GM18511 (cell line): ENCODE measurements around the gene LRCH3.
A peak's percentile ranks its signal among the peaks of the same experiment; 100 is the strongest.
"Not testable (repeated sequence)": the region's sequence is repeated elsewhere in the genome, so short reads cannot be mapped to it uniquely, and the experiment has no call there.

Experiments used
- ATAC-seq: cut with Tn5 transposase; IDR thresholded peaks from one replicate; pipeline ENCODE4 v1.9.1; 2021; ENCODE audit warnings: mild to moderate bottlenecking, moderate library complexity; ENCODE audit not compliant: unreplicated experiment

Gene LRCH3

DNA sequence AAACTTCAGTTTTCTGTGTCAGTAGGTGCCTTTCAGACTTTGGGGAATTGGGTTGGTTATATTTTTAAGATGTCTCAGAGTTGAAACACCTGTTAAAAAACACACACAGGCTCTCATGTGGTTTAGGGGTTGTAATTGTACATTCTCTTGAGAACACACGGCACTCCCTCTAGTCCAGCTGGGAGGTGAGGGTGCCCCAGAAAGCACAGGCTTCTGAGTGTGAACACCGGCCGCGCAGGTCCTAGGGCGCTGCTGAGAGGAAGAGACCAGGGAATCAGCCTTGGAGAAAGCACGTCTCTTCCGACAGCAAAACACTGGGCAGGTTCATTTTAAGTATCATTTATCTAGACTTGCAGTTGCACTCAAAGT, 90.9 kb downstream of the LRCH3 start:
- no peak for ATAC-seq

DNA sequence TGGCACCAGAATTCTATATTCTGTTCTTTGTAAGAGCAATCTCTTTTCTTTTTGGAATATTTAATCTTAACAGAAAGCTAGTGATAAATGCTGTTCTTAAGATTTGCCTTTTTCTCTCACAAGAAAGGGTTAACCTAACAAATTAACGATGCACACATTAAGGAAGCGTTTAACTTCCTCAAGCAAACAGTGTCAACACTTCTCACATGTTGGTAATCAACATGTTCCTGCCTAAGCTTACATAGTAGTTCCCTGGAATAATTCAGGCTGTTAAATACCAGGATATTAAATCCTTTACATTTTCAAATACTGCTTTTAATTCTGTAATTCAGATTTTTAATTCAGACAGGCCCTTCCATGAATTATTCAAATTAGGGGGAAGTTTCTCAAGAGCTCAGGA, 91.5 kb downstream of the LRCH3 start:
- ATAC-seq: no peak

DNA sequence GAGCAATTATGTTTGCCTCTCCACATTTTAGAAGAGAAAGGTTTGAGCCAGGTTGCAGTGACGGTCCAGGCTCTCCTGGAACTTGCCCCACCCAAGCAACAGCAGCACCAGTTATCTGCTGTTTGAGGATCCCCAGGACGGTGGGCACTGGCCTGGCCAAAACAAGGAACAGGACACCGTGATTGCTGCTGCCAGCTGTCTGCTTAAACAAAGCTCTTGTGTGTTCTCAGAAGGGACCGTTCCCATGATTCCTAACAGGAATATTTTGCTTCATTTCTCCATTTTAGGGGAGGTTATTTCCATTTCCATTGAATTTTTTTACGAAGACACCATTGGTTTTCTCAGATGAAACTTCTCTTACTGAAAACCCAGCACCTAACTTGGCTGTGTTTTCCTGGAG, 92.5 kb downstream of the LRCH3 start:
- no peak for ATAC-seq

DNA sequence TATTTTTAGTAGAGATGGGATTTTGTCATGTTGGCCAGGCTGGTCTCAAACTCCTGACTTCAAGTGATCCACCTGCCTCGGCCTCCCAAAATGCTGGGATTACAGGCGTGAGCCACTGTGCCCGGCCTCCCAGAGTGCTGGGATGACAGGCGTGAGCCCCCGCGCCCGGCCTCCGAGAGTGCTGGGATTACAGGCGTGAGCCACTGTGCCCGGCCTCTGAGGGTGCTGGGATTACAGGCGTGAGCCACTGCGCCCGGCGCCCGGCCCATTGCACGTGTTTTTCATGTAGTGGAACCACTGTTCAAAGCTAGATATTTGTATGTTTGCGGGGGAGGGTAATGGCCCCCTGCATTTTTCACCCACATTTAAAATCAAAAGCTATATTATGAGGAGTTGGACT, 93.3 kb downstream of the LRCH3 start:
- ATAC-seq: not testable (repeated sequence)

DNA sequence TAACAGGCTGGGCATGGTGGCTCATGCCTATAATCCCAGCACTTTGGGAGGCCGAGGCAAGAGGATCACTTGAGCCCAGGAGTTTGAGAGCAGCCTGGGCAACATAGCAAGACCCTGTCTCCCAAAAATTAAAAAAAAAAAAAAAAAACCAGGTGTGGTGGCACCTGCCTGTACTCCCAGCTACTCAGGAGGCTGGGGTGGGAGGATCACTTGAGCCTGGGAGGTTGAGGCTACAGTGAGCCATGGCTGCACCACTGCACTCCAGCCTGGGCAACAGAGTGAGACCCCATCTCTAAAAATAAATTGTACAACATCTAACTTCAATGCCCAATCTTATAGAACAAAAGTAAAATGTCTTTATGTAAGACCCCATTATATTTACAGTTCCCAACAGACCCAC, 95.0 kb downstream of the LRCH3 start:
- ATAC-seq: not testable (repeated sequence)

DNA sequence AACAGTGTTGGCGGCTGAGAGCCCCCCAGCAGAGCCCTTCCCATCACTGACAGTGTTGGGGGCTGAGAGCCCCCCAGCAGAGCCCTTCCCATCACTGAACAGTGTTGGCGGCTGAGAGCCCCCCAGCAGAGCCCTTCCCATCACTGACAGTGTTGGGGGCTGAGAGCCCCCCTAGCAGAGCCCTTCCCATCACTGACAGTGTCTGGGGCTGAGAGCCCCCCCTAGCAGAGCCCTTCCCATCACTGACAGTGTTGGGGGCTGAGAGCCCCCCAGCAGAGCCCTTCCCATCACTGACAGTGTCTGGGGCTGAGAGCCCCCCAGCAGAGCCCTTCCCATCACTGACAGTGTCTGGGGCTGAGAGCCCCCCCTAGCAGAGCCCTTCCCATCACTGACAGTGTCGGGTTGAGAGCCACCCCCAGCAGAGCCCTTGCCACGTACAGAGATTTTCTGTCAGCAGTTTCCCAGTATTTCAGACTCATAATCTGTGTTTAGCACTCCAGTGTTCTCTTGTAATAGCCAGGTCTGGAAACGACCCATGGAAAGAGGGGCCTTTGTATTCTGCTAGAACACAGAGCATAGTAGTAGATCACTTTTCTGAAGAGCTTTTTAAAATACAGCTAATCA, 96.5 kb downstream of the LRCH3 start:
- ATAC-seq: not testable (repeated sequence)

DNA sequence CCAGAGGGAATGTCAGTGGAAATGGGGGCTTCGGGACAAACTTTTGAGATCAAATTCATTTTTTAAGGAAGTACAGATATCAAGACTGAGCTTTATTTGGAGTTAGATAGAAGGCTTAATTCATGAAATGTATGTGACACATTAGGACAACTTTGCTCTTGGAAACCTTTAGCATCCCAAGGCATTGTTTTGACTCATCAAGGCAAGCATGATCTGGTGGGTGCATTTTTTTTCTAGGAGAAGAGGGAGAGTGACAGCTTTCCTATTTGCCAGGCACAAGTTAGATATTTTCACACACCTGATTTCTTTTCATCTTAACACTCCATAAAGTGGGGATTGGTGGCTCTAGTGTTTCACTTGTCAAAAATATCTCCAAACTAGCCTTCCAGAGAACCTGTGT, 97.5 kb downstream of the LRCH3 start:
- ATAC-seq: no peak

DNA sequence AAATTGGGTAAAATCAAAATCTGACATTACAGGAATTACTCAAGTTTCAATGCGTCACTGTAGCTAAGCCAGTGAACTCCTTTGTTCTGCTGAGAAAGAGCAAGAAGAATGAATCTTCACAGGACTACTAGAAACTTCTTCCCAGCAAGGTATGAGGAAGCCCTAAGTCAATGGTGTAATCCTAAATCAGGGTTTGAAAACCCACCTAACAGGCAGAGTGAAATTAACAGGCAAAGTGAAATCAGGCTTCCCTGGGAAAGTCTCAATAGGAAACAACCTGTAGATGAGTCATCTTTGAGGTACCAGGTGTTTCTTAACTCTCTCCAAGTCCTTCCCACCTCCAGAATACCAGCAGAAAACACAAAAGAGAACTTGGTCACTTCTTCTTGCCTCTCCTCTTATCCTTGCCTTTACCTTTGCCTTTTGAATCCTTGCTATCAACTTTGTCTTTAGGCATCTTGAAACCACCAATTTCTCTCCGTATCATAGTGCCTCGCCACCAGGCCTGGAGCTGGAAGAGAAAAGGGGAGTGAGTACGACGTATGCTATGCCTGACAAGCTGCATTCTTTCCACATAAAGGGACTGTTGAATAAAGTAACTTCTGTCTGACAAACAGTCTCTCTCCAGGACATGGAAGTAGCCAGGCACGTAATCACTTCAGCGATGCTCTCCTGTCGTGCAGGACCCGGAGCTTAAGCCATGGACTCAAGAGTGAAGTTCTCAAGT, 98.3 kb downstream of the LRCH3 start:
- ATAC-seq: no peak

DNA sequence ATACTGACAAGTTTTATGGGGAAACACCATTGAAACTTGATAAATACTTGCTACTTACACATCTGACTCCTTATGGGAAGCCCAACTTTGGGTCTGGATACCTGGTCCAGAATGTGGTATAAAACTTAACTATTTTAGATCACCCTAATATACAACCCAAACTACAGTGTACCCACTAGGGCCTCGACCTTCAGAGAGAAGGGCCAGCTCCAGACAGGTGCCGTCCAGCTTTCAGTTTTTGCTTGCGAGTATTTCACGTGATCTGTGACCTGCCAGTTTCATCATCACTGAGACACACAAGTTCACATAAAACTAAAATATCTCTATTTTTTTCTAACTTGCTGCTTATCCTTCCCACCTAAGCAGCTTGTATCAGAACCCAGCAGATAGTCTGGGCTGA, 99.6 kb downstream of the LRCH3 start:
- no peak for ATAC-seq

DNA sequence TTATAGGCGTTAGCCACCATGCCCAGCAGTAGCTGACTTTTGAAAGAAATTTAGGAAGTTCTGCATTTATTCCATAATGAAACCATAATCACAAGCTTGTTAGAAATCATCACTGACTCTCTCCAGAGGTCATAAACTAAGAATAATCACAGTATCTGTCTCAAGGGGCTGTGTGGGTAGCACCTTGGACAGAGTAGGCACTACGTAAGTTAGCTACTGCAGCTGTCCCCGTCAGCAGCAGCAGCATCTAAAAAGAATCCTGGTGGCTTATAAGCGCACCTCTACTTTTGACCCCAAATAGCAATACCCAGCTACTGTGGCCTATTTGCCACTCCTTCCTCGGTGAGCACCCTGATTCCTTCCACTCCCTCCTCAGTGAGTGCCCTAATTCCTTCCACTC, 101.1 kb downstream of the LRCH3 start:
- ATAC-seq: no peak

DNA sequence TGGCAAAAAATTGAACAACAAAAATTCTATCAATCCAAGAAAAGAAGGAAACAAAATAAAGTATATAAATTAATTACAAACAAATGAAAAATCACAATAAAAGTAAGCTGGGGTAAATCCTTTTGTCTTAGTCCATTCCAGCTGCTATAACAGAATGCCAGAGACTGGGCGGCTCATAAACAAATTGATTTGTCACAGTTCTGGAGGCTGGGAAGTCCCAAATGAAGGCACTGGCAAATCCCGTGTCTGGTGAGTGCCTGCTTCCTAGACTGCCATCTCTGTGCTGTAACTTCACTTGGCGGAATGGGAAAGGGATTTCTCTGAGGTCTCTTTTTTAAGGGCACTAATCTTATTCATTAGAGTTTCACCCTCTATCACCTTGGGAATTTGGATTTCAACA, 105.4 kb downstream of the LRCH3 start:
- no peak for ATAC-seq

DNA sequence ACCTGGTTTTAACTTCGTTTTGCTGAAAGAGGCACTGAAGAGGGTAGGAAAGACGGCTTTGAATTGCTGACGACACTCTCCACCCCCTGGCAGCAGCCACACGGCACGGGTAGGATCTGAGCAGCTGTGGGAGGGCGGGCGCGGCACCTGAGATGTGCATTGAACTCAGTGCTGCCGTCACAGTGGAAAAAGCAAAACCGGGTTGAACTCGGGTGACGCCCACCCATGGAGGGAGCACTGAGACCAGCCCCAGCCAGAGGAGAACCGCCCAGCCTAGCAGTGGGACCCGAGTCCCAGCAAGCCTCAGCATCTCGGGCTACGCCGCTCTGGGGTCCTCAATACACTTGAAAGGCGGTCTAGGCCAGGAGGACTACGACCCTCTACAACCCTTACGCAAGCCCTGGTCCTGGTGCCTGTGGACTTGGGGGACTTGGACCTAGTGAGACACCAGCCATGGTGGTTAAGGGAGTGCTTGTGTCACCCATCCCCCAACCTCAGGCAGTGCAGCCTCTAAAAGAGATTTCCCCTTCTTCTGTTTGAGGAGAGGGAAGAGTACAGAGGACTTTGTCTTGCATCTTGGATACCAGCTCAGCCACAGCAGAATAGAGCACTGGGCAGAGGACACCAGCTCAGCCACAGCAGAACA, 108.9 kb downstream of the LRCH3 start:
- ATAC-seq: no peak

DNA sequence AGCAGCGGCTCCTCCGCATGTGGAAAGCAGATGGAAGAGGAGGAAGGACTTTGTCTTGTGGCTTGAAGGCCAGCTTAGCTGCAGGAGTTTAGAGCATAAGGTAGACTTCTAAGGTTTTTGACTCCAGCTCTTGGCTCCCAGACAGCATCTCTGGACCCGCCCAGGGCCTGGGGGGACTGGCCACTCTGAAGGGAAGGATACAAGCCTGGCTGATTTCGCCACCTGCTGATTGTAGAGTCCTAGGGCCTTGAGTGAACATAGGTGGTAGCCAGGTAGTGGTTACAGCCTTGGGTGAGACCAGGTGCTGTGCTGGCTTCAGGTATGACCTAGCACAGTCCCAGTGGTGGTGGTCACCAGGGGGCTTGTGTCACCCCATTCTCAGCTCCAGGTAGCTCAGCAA, 110.6 kb downstream of the LRCH3 start:
- no peak for ATAC-seq

DNA sequence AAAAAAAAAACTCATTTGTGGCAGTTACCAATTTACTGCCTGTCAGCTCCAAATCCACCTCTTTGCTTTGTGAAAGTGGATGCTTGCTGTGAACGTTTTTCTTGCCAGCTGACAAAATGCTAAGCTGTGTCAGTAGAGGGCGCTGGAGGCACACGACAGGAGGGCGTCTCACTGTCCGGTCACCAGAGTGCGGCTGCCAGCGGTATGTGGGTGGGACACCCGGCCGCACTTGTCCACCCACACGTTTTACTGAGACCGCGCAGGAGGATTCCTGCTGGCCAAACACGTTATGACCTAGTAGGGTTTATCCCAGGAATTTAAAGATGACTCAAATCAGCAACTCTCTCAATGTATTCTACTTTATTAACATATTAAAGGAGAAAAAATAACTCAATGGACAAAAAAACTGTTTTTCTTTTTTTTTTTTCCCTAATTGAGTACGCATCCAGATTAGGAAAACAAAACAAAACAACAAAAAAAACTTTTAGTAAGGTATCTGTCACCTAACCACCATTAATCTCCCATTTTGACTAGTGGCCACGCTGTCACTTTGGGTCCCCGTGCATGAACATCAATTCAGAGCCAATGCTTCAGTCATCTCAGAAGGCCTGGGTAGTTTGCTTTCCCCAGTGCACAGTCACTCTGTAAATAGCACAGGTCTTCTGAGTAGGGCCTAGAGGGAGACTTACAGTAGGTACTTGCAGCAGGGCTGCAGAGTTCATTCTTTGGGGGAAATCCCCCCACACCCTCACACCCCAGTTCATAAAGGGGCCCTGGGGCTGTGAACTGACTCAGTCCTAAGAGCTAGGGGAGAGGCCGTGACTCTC, 115.2 kb downstream of the LRCH3 start:
- ATAC-seq: peak; percentile 85

DNA sequence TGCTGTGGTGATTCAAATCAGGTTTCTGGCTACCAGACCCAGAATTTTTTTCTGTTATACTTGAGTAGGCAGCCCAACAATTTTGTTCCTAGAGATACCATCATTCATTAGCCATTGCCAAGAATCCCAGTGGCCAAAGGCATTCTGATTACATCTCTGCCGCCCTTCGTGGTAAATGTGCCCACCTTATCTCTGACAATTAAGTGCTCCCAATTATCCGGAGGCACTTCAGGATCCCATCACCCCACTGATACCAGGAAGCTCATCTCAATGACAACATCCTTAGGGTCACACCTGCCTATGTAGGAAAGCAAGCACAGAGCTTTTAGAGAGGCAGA, 115.8 kb downstream of the LRCH3 start:
- no peak for ATAC-seq

DNA sequence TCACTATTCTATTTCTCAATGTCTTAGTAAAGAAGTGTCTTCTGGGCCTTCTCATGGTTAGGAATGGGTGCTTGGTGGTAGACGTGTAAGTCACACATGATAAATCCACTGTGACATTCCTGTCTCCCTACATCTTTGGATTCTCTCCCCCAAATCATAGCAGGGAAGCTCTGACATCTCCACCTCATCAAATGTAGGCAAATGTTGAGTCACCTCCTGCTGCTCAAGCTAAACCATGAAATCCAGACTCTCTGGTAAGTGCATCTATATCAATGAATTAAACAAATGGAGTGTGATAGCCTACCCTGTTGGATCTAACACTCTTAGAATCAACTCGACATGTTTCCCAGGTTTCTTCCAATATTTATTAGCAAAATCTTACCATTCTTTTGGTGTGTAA, 116.1 kb downstream of the LRCH3 start:
- ATAC-seq: no peak

DNA sequence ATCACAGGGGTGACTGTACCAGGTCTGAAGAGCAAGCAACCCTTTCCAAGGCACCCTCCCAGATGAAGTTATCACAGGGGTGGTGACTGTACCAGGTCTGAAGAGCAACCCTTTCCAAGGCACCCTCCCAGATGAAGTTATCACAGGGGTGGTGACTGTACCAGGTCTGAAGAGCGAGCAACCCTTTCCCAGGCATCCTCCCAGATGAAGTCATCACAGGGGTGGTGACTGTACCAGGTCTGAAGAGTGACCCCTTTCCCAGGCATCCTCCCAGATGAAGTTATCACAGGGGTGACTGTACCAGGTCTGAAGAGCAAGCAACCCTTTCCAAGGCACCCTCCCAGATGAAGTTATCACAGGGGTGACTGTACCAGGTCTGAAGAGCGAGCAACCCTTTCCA, 117.5 kb downstream of the LRCH3 start:
- not testable (repeated sequence) for ATAC-seq

DNA sequence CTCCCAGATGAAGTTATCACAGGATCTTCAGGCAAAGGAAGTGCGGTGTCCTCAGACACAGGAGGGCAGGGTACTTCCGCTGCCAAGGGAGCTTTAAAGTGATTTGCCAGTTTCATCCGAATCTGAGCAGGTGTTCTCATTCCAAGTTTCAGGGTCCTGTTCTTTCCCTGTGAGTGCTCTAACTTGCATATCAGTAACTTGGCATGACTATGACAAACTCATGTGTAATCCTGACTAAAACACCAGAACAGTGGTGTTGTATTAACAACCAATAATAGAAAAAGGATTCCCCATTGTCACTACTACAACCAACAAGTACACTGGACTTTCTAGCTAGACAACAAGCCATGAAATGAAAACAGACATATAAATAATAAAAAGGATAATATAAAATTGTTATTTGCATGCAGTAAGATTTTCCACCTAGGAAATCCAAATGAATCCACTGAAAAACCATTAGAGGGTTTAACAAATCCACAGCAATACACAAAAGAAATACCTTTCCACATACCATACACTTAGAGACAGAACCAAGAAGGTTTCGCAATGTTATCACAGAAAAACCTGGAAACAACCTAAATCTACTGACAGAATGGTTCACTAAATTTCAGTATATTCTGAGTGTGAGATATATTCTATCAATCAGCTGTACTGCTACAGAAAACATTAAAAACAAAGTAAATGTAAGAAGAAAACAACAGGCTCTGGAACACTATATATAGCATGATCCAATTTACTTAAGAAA, 118.1 kb downstream of the LRCH3 start:
- ATAC-seq: no peak

DNA sequence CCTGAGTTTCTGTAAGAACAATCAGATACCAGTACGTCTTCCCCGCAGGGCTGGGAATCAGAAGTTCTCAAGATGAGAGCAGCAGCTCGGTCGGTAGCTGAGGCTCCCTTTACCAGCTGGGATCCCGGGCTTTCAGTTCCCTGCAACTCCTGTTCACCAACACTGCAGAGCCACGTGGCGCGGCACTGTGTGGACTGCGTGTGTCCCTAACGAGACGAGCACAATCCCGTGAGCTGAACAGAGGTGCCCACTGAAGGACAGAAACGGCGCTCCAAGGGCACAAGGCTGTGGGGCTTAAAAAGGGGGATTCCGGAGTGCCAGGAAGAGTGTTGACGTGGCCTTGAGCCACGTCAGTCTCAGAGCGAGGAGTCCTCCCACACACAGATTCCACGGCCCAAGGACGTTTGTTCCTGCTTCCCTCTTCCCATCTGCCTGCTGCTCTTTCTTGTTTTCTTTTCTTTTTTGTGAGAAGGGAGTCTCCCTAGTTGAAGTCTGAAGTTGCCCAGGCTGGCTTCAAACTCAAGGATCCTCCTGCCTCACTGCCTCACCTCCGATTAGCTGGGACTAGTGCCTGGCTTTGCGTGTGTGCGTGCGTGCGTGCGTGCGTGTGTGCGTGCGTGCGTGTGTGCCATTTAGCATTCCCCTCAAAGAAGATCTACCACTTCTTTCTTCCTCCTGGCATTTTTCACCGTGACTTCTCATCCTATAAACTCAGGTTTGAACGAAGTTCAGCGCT, 121.9 kb downstream of the LRCH3 start:
- no peak for ATAC-seq

DNA sequence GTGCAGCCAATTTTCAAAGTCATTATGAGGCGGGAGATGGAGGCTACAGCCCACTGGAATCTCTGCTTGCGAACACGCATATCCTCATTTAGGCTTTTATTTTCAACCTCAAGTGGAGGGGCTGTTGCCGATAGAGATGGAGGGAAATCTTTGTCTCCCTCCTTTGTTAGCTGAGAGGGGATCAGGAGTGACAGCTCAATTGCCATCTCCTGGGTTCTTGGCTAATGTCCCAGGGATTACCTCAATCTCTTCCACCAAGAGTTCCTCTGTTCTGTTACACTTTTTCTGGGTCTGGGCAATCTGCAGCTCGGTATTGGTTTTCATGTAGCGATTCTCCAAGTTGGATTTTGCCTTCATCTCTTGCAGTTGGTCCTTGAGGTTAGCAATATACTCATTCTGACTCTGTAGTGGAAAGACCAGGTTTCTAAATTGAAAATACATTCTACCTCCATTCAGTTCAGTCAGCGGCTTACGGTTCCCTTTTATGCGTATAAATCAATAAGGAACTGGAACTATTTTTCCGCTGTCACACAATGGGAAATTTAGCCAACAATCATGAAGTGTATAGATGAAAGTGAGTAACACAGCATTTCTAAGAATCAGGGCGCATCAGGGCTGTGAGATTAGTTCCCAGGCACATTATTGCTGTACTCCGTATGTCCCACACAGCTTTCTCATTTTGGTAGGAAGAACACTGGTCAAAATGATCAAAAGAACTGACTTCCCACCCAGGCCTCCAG, 122.8 kb downstream of the LRCH3 start:
- no peak for ATAC-seq
